H1 (cell line): ENCODE measurements around the gene CRHR1. TPM values are rescaled to one million over a fixed set of nuclear protein-coding genes. Genes with fewer than 3 reads are reported as not detected.

Source experiments
- CTCF ChIA-PET: fragments of 300-600 bp; sonication (Branson Sonifier 250); formaldehyde crosslinking; loops from one replicate; lab custom pipeline; 2021; ENCODE audit not compliant: partially characterized antibody; lab: Charles Lee
- POLR2A ChIA-PET: fragments of 300-600 bp; sonication (Branson Sonifier 250); formaldehyde crosslinking; loops from one replicate; lab custom pipeline; 2021; ENCODE audit warnings: inconsistent platforms; ENCODE audit not compliant: partially characterized antibody; lab: Charles Lee
- DNase-seq, 2 experiments: peaks; one replicate each; pipeline versions ENCODE4 v3.0.0 to v3.0.0-alpha.2; 2010 to 2022; ENCODE audit warnings: low spot score in 2 of 2, low read depth in 1 of 2, mixed read lengths in 1 of 2
- FAIRE-seq: peaks from 2 replicates; lab custom pipeline; 2011; peaks lifted over from hg19 to GRCh38; lab: Jason Lieb, UNC
- H2AFZ ChIP-seq: 2 replicates; pipeline ENCODE4 v1.8.1; 2012; ENCODE audit warnings: low read length, inconsistent platforms
- H2AK5ac ChIP-seq: 2 replicates; pipeline ENCODE4 v1.6.1; 2013; ENCODE audit warnings: low read depth, low read length
- H2BK120ac ChIP-seq: replicated peaks from 2 replicates; pipeline ENCODE3; 2013; ENCODE audit warnings: low read depth, low read length, inconsistent platforms
- H2BK12ac ChIP-seq: 2 replicates; pipeline ENCODE4 v1.6.1; 2013; ENCODE audit warnings: low read depth, low read length
- H2BK15ac ChIP-seq: 2 replicates; pipeline ENCODE4 v1.6.1; 2013; ENCODE audit warnings: low read length
- H2BK20ac ChIP-seq: 2 replicates; pipeline ENCODE4 v1.6.1; 2013; ENCODE audit warnings: low read length
- H2BK5ac ChIP-seq: 2 replicates; pipeline ENCODE4 v1.6.1; 2013; ENCODE audit warnings: low read depth, low read length
- H3K14ac ChIP-seq: 2 replicates; pipeline ENCODE4 v1.6.1; 2013; ENCODE audit warnings: inconsistent platforms; ENCODE audit not compliant: insufficient read length
- H3K18ac ChIP-seq: 2 replicates; pipeline ENCODE4 v1.6.1; 2013; ENCODE audit warnings: low read length; ENCODE audit errors: extremely low read depth
- H3K23ac ChIP-seq: 2 replicates; pipeline ENCODE4 v1.6.1; 2013; ENCODE audit warnings: inconsistent platforms; ENCODE audit not compliant: insufficient read length
- H3K23me2 ChIP-seq: 2 replicates; pipeline ENCODE4 v1.6.1; 2013; ENCODE audit warnings: low read depth, low read length
- H3K27ac ChIP-seq: 2 replicates; pipeline ENCODE4 v1.6.1; 2011; ENCODE audit warnings: low read depth, low read length, inconsistent platforms
- H3K27me3 ChIP-seq, 4 experiments: replicated peaks in 1 of 4; 1 replicate in 1 of 4; 2 replicates in 3 of 4; pipeline versions ENCODE4 v1.6.1 to v1.8.1; 2011 to 2013; ENCODE audit warnings: low read length in 3 of 4, mild to moderate bottlenecking in 3 of 4, inconsistent platforms in 2 of 4, mixed read lengths in 2 of 4, moderate library complexity in 1 of 4; ENCODE audit not compliant: control insufficient read depth in 3 of 4, insufficient read depth in 3 of 4; ENCODE audit errors: extremely low read depth in 1 of 4
- H3K36me3 ChIP-seq, 4 experiments: 2 replicates each; pipeline versions ENCODE4 v1.6.1 to v1.8.1; 2011 to 2013; ENCODE audit warnings: mild to moderate bottlenecking in 4 of 4, low read length in 3 of 4, moderate library complexity in 2 of 4, control low read depth in 1 of 4, inconsistent platforms in 1 of 4; ENCODE audit not compliant: insufficient read depth in 4 of 4, control insufficient read depth in 2 of 4
- H3K4ac ChIP-seq: replicated peaks from 2 replicates; pipeline ENCODE3; 2013; ENCODE audit warnings: low read length, low read depth, mixed read lengths, inconsistent platforms; ENCODE audit not compliant: insufficient read length
- H3K4me1 ChIP-seq, 4 experiments: replicated peaks in 1 of 4; 1 replicate in 1 of 4; 2 replicates in 3 of 4; pipeline versions ENCODE4 v1.6.1 to v1.8.1; 2011 to 2013; ENCODE audit warnings: low read length in 3 of 4, inconsistent platforms in 2 of 4, mixed read lengths in 1 of 4; ENCODE audit not compliant: insufficient read depth in 4 of 4, control insufficient read depth in 3 of 4
- H3K4me2 ChIP-seq, 2 experiments: 2 replicates each; pipeline versions ENCODE4 v1.6.1 to v1.8.1; 2011 to 2013; ENCODE audit warnings: low read depth in 2 of 2, low read length in 2 of 2, control low read depth in 1 of 2, inconsistent platforms in 1 of 2, mild to moderate bottlenecking in 1 of 2; ENCODE audit not compliant: insufficient read depth in 1 of 2
- H3K4me3 ChIP-seq, 4 experiments: fragments of 200-600, 300-600 bp in 1 of 4; sonication (generic), shearing (Covaris generic), sonication (Bioruptor Twin) in 1 of 4; 2 replicates each; pipeline versions ENCODE4 v1.5.1 to v1.8.1; 2011 to 2016; ENCODE audit warnings: low read length in 4 of 4, low read depth in 3 of 4, control low read depth in 2 of 4, inconsistent platforms in 2 of 4, mild to moderate bottlenecking in 2 of 4, mixed read lengths in 1 of 4, moderate library complexity in 1 of 4; ENCODE audit not compliant: insufficient read depth in 2 of 4; ENCODE audit errors: extremely low read depth in 1 of 4
- H3K56ac ChIP-seq: replicated peaks from 2 replicates; pipeline ENCODE3; 2013; ENCODE audit warnings: low read depth, mild to moderate bottlenecking, mixed read lengths, low read length, inconsistent platforms; ENCODE audit not compliant: insufficient read length
- H3K79me1 ChIP-seq: 2 replicates; pipeline ENCODE4 v1.6.1; 2013; ENCODE audit warnings: low read depth, low read length, control low read depth
- H3K79me2 ChIP-seq, 2 experiments: 2 replicates each; pipeline versions ENCODE4 v1.6.1 to v1.8.1; 2012 to 2013; ENCODE audit warnings: low read length in 2 of 2, mild to moderate bottlenecking in 2 of 2, inconsistent platforms in 1 of 2; ENCODE audit not compliant: insufficient read depth in 2 of 2, control insufficient read depth in 1 of 2
- H3K9ac ChIP-seq, 4 experiments: replicated peaks in 1 of 4; 1 replicate in 1 of 4; 2 replicates in 3 of 4; pipeline versions ENCODE4 v1.6.1 to v1.8.1; 2011 to 2013; ENCODE audit warnings: low read depth in 3 of 4, low read length in 3 of 4, control low read depth in 2 of 4, mild to moderate bottlenecking in 2 of 4, moderate library complexity in 2 of 4, inconsistent platforms in 1 of 4; ENCODE audit errors: extremely low read depth in 1 of 4
- H3K9me3 ChIP-seq, 2 experiments: 2 replicates each; pipeline versions ENCODE4 v1.6.1 to v1.8.1; 2012 to 2013; ENCODE audit warnings: mild to moderate bottlenecking in 2 of 2, moderate library complexity in 2 of 2, control low read depth in 1 of 2, inconsistent platforms in 1 of 2, low read depth in 1 of 2, low read length in 1 of 2, mixed read lengths in 1 of 2; ENCODE audit not compliant: insufficient read depth in 2 of 2
- H4K20me1 ChIP-seq, 2 experiments: replicated peaks in 1 of 2; 2 replicates each; pipeline versions ENCODE3 to v1.8.1; 2011 to 2013; ENCODE audit warnings: inconsistent platforms in 2 of 2, low read length in 2 of 2, mild to moderate bottlenecking in 1 of 2; ENCODE audit not compliant: insufficient read depth in 2 of 2, control insufficient read depth in 1 of 2
- H4K5ac ChIP-seq: 2 replicates; pipeline ENCODE4 v1.6.1; 2013; ENCODE audit warnings: low read length, low read depth, mixed read lengths, inconsistent platforms; ENCODE audit not compliant: insufficient read length
- H4K8ac ChIP-seq: 2 replicates; pipeline ENCODE4 v1.8.0; 2013; ENCODE audit warnings: mild to moderate bottlenecking, moderate library complexity, low read length, inconsistent platforms; ENCODE audit not compliant: insufficient read depth; ENCODE audit errors: extremely low read depth
- H4K91ac ChIP-seq: replicated peaks from 2 replicates; pipeline ENCODE3; 2013; ENCODE audit warnings: low read length, mixed read lengths, inconsistent platforms; ENCODE audit not compliant: insufficient read length
- ASH2L ChIP-seq: fragments of 200-600, 300-600 bp; sonication (generic); IDR thresholded peaks from one replicate; pipeline ENCODE4 v1.7.1; 2017; ENCODE audit warnings: low read length
- ATF3 ChIP-seq: IDR thresholded peaks from 2 replicates; pipeline ENCODE4 v1.6.1; 2011; ENCODE audit warnings: low read depth, mild to moderate bottlenecking, low read length; ENCODE audit not compliant: insufficient read depth
- CHD1 ChIP-seq: IDR thresholded peaks from 2 replicates; pipeline ENCODE4 v1.6.1; 2012; ENCODE audit warnings: low read depth, low read length, improper control_type of control experiment
- GABPA ChIP-seq: IDR thresholded peaks from 2 replicates; pipeline ENCODE4 v1.6.1; 2011; ENCODE audit warnings: mild to moderate bottlenecking, low read length, moderate library complexity, borderline replicate concordance; ENCODE audit not compliant: insufficient read depth
- GTF2F1 ChIP-seq: IDR thresholded peaks from 2 replicates; pipeline ENCODE4 v1.6.1; 2012; ENCODE audit warnings: low read depth, low read length, improper control_type of control experiment, borderline replicate concordance
- HDAC2 ChIP-seq, 2 experiments: fragments of 300-600 bp in 1 of 2; sonication (generic) in 1 of 2; IDR thresholded peaks; 2 replicates each; pipeline ENCODE4 v1.6.1; 2011 to 2012; ENCODE audit warnings: low read depth in 2 of 2, low read length in 2 of 2, mild to moderate bottlenecking in 2 of 2, moderate library complexity in 2 of 2, borderline replicate concordance in 1 of 2, inconsistent platforms in 1 of 2
- KDM4A ChIP-seq: IDR thresholded peaks from one replicate; pipeline ENCODE4 v1.7.1; 2012; ENCODE audit warnings: low read depth, mild to moderate bottlenecking, moderate library complexity, low read length, inconsistent platforms; ENCODE audit not compliant: severe bottlenecking
- MAFK ChIP-seq: IDR thresholded peaks from 2 replicates; pipeline ENCODE4 v1.6.1; 2012; ENCODE audit warnings: low read depth, mild to moderate bottlenecking, improper control_type of control experiment, low read length
- RNF2 ChIP-seq: fragments of 200-900, 300-1000 bp; sonication (generic); IDR thresholded peaks from 2 replicates; pipeline ENCODE4 v1.7.1; 2016; ENCODE audit warnings: borderline replicate concordance, low read depth, mild to moderate bottlenecking, antibody characterized with exemption, low read length; ENCODE audit not compliant: poor library complexity, severe bottlenecking; ENCODE audit errors: missing control alignments
- TAF1 ChIP-seq: IDR thresholded peaks from 2 replicates; pipeline ENCODE4 v1.6.1; 2011; ENCODE audit warnings: mild to moderate bottlenecking, low read depth, low read length
- TAF7 ChIP-seq: optimal IDR thresholded peaks from 2 replicates; pipeline ENCODE3; 2011; ENCODE audit warnings: low read depth, mild to moderate bottlenecking, inconsistent platforms, low read length, moderate library complexity, borderline replicate concordance
- WGBS, 2 experiments: shearing (Covaris generic) in 1 of 2; methylation state at CpG; one replicate each; pipeline versions ENCODE4 v1.1.6 to v1.1.7; 2013 to 2015; ENCODE audit warnings: low lambda C conversion rate in 2 of 2, mixed read lengths in 2 of 2, inconsistent platforms in 1 of 2, low coverage in 1 of 2, missing lambda C conversion rate in 1 of 2; ENCODE audit not compliant: insufficient replicate concordance in 2 of 2, insufficient coverage in 1 of 2, insufficient read length in 1 of 2; ENCODE audit errors: extremely low coverage in 1 of 2, missing lambda C conversion rate in 1 of 2; 5-methylcytosine and 5-hydroxymethylcytosine counted together
- polyA plus RNA-seq, 7 experiments: library from polyadenylated mRNA; depleted of rRNA in 3 of 7; stranded (reverse) in 5 of 7; unstranded in 2 of 7; fragments of >200 nt in 5 of 7; fragments of 200-250 nt in 2 of 7; gene quantifications; 1 replicate in 5 of 7; 2 replicates in 1 of 7; 4 replicates in 1 of 7; pipeline versions ENCODE4 v1.2.1 to v1.2.3, GENCODE V29; 2011 to 2013; ENCODE audit warnings: missing spikeins in 2 of 7, mixed read lengths in 2 of 7
- total RNA-seq: library from RNA; stranded (reverse); fragmentation: NEBNext Ultra II Directional; extraction: Animal tissue kit (Norgen Biotek cat#: 25700); gene quantifications from 2 replicates; pipeline ENCODE4 v1.2.1, GENCODE V29; 2021
- TF ChIP-seq, protein P1 (sequence below): IDR thresholded peaks from 2 replicates; pipeline ENCODE4 v1.6.1; 2012; ENCODE audit warnings: inconsistent platforms

The CRHR1 gene
- total and polyA plus RNA-seq, 2 of the 8 experiments (the other 6 are each of a cell fraction or from before 2014, with no cell fraction given): 0.56 to 1.7 TPM

GRCh38 chr17:45848405-45848804, 64.3 kb downstream of the CRHR1 start:
- H3K14ac ChIP-seq: no peak overlapping the region
- no peak overlapping the region for H2BK120ac ChIP-seq
- DNase-seq: no peak
- no peak overlapping the region for H3K56ac ChIP-seq
- FAIRE-seq: no peak
- H2BK20ac ChIP-seq: no peak overlapping the region
- no peak overlapping the region for H2BK5ac ChIP-seq
- no peak overlapping the region for H2BK15ac ChIP-seq
- no peak overlapping the region for H4K8ac ChIP-seq
- H3K23ac ChIP-seq: no peak overlapping the region
- no peaks in the 10 kb centered on the region for H3K36me3 ChIP-seq
- ChIA-PET CTCF (interaction anchor here (0.6 to 8.1 kb wide), 9 partner anchors 12 to 209 kb away, joined by 3 to 137 read pairs (median 6); partner anchors contain the start of gene CRHR1), POLR2A (no interaction called here)
- 80% methylated on average over 9 of the region's 9 CpGs; no CpG with 5 or more reads in 1 of the 2 experiments for WGBS, 2 experiments
- no peak overlapping the region for H4K91ac ChIP-seq
- no peak overlapping the region for H3K27ac ChIP-seq
- H4K20me1 ChIP-seq: peaks cover 0 to 2% of the 10 kb centered on the region in 2 experiments
- no peak overlapping the region for H4K5ac ChIP-seq
- H3K9me3 ChIP-seq: no peaks in the 10 kb centered on the region
- no peak overlapping the region for H3K9ac ChIP-seq
- H3K79me2 ChIP-seq: no peaks in the 10 kb centered on the region
- no peak overlapping the region for H2AK5ac ChIP-seq
- H3K23me2 ChIP-seq: no peaks in the 10 kb centered on the region
- H2BK12ac ChIP-seq: no peak overlapping the region
- H3K4me2 ChIP-seq: no peak overlapping the region
- no peak overlapping the region for H2AFZ ChIP-seq
- H3K18ac ChIP-seq: no peak overlapping the region
- H3K79me1 ChIP-seq: no peaks in the 10 kb centered on the region
- no peak overlapping the region for H3K4me3 ChIP-seq
- H3K4me1 ChIP-seq: 0 out of 7 replicates have a peak, but pooled peaks cover 0 to 3% (median 0%) of the 10 kb centered on the region in 4 experiments
- H3K27me3 ChIP-seq: peaks cover 0 to 4% (median 0%) of the 10 kb centered on the region in 4 experiments; a peak in 2 of 7 replicates
- no peak overlapping the region for H3K4ac ChIP-seq
- TF ChIP-seq ATF3: no peak
- TF ChIP-seq ASH2L: no peak
- no peak for TF ChIP-seq TAF7
- TF ChIP-seq RNF2: no peak
- TF ChIP-seq, protein P1, sequence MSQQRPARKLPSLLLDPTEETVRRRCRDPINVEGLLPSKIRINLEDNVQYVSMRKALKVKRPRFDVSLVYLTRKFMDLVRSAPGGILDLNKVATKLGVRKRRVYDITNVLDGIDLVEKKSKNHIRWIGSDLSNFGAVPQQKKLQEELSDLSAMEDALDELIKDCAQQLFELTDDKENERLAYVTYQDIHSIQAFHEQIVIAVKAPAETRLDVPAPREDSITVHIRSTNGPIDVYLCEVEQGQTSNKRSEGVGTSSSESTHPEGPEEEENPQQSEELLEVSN: no peak
- no peak for TF ChIP-seq HDAC2 (IDR thresholded peaks at IDR 0.05; ENCODE audit: borderline replicate concordance in 1 of 2, low read depth in 2 of 2, low read length in 2 of 2)
- no peak for TF ChIP-seq TAF1
- no peak for TF ChIP-seq CHD1
- no peak for TF ChIP-seq GTF2F1
- no peak for TF ChIP-seq MAFK
- TF ChIP-seq GABPA: no peak
- no peak for TF ChIP-seq KDM4A
